HG02973 (cell line): Measurements from ENCODE around the gene DDX24.

ENCODE experiments used
- ATAC-seq: cut with Tn5 transposase; IDR thresholded peaks from one replicate; pipeline ENCODE4 v1.9.1; 2021; ENCODE audit warnings: moderate library complexity; ENCODE audit not compliant: unreplicated experiment

DDX24 gene

GRCh38 chr14:94114589-94115057, 33.6 kb upstream of the DDX24 start:
- no peak for ATAC-seq

- no peak for ATAC-seq
Observed at GRCh38 chr14:94113908-94114588, 33.0 kb upstream of the DDX24 start.

- no peak for ATAC-seq
Observed at GRCh38 chr14:94113490-94113889, 32.5 kb upstream of the DDX24 start.

- no peak for ATAC-seq
Observed at GRCh38 chr14:94113073-94113472, 32.1 kb upstream of the DDX24 start.

- no peak for ATAC-seq
Observed at GRCh38 chr14:94112513-94113063, 31.6 kb upstream of the DDX24 start.

- no peak for ATAC-seq
Observed at GRCh38 chr14:94111276-94112095, 30.5 kb upstream of the DDX24 start.

GRCh38 chr14:94110552-94111181, 29.7 kb upstream of the DDX24 start, which contains the start of gene IFI27:
IFI27 (plus strand) TSS chr14:94110736.
- no peak for ATAC-seq

- no peak for ATAC-seq
Observed at GRCh38 chr14:94109915-94110250, 28.9 kb upstream of the DDX24 start.

- no peak for ATAC-seq
Observed at GRCh38 chr14:94104731-94105130, 23.7 kb upstream of the DDX24 start.

GRCh38 chr14:94103554-94104150, 22.6 kb upstream of the DDX24 start:
- no peak for ATAC-seq

- no peak for ATAC-seq
Observed at GRCh38 chr14:94102768-94103482, 21.9 kb upstream of the DDX24 start.

GRCh38 chr14:94101748-94102147, 20.7 kb upstream of the DDX24 start:
- no peak for ATAC-seq

GRCh38 chr14:94100847-94101246, 19.8 kb upstream of the DDX24 start:
- ATAC-seq = no peak

GRCh38 chr14:94099006-94099405, 18.0 kb upstream of the DDX24 start:
- no peak for ATAC-seq

GRCh38 chr14:94098326-94098992, 17.5 kb upstream of the DDX24 start:
- ATAC-seq = no peak

GRCh38 chr14:94097091-94097490, 16.1 kb upstream of the DDX24 start:
- ATAC-seq = no peak

GRCh38 chr14:94093418-94093817, 12.4 kb upstream of the DDX24 start:
- no peak for ATAC-seq

- ATAC-seq = no peak
Observed at GRCh38 chr14:94089479-94089878, 8.5 kb upstream of the DDX24 start.

- ATAC-seq = no peak
Observed at GRCh38 chr14:94088516-94088915, 7.5 kb upstream of the DDX24 start.

GRCh38 chr14:94087891-94088290, 6.9 kb upstream of the DDX24 start:
- ATAC-seq = no peak
